ENCODE measurements around the gene GOLGA6A.

The GOLGA6A gene

DNA sequence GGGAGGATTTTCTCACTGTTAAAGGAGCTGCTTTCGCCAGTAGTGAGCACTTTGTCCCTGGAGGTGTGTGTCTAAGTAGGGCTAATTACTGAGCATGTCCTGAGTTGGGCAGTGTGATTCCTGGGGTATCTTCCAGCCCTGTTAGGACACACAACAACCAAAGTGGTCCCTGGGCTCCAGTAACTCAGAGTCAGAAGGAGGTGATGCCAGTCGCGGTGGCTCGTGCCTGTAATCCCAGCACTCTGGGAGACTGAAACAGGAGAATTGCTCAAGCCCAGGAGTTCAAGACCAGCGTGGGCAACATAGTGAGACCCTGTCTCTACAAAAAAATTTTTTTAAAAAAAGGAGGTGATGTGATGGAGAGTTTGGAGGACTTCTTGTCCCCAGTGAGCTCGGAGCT is 50.3 kb downstream of the GOLGA6A start:
- Histone ChIP-seq H3K36me3 (ENCODE audit: insufficient read depth, low read length) (peaks cover 83% of the 10 kb centered on the region; the same call in 1 of the 2 replicates), H3K4me2 (ENCODE audit: low read depth, low read length, poor library complexity, severe bottlenecking) (no peak overlapping the region)

DNA sequence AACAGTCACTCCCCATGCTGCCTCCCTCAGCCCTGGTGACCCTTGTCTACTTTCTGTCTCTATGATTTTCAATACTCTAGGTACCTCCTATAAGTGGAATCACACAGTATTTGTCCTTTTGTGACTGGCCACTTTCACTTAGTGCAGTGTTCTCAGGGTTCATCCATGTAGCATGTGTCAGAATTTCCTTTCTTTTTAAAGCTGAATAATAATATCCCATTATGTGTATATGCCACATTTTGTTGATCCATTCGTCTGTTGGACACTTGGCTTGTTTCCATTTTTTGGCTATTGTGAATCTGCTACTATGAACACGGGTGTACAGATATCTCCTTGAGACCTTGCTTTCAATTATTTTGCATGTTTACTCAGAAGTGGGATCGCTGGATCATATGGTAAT is 53.7 kb downstream of the GOLGA6A start:
- Histone ChIP-seq H3K4me3 (ENCODE audit: low read length, poor library complexity, severe bottlenecking) (no peak overlapping the region), H3K9me3 (ENCODE audit: insufficient read depth, low read depth, low read length) (no peaks in the 10 kb centered on the region), H3K79me2 (ENCODE audit: insufficient read depth, low read length) (no peaks in the 10 kb centered on the region), H3K27me3 (ENCODE audit: insufficient read depth, low read length, poor library complexity, severe bottlenecking) (no peaks in the 10 kb centered on the region), H3K9ac (ENCODE audit: low read depth, low read length, poor library complexity, severe bottlenecking) (no peak overlapping the region), H4K20me1 (ENCODE audit: insufficient read depth, low read length, poor library complexity, severe bottlenecking) (no peaks in the 10 kb centered on the region), H3F3A (ENCODE audit: low read depth) (no peaks in the 10 kb centered on the region), H3K4me2 (ENCODE audit: low read depth, low read length, poor library complexity, severe bottlenecking) (no peak overlapping the region), H2AFZ (ENCODE audit: low read length) (no peak overlapping the region), H3K4me1 (ENCODE audit: insufficient read depth, low read length, poor library complexity, severe bottlenecking) (peaks cover 10% of the 10 kb centered on the region), H3K9me2 (replicated peaks; ENCODE audit: low read depth, low read length) (no peaks in the 10 kb centered on the region), H3K36me3 (ENCODE audit: insufficient read depth, low read length) (peaks cover 84% of the 10 kb centered on the region; the same call in 1 of the 2 replicates)
- TF ChIP-seq EZH2phosphoT487 (IDR thresholded peaks at IDR 0.05; ENCODE audit: borderline replicate concordance) (no peak), CTCF (conservative IDR thresholded peaks at IDR 0.05; ENCODE audit: low read length) (no peak)

More for the DNA sequence above, 50.3 kb downstream of the GOLGA6A start:
- no peaks in the 10 kb centered on the region for H3K9me3 ChIP-seq (ENCODE audit: insufficient read depth, low read depth, low read length)
- H4K20me1 ChIP-seq (ENCODE audit: insufficient read depth, low read length, poor library complexity, severe bottlenecking), result no peaks in the 10 kb centered on the region
- no peaks in the 10 kb centered on the region for H3F3A ChIP-seq (ENCODE audit: low read depth)
- peaks cover 10% of the 10 kb centered on the region for H3K4me1 ChIP-seq (ENCODE audit: insufficient read depth, low read length, poor library complexity, severe bottlenecking)
- TF ChIP-seq EZH2phosphoT487 (IDR thresholded peaks at IDR 0.05; ENCODE audit: borderline replicate concordance), result no peak
- no peak for TF ChIP-seq CTCF (conservative IDR thresholded peaks at IDR 0.05; ENCODE audit: low read length)
- H3K9me2 ChIP-seq (replicated peaks; ENCODE audit: low read depth, low read length), result no peaks in the 10 kb centered on the region
- H3K79me2 ChIP-seq (ENCODE audit: insufficient read depth, low read length), result no peaks in the 10 kb centered on the region
- H3K4me3 ChIP-seq (ENCODE audit: low read length, poor library complexity, severe bottlenecking), result no peak overlapping the region
- H3K27me3 ChIP-seq (ENCODE audit: insufficient read depth, low read length, poor library complexity, severe bottlenecking), result no peaks in the 10 kb centered on the region
- H2AFZ ChIP-seq (ENCODE audit: low read length), result no peak overlapping the region
- no peak overlapping the region for H3K9ac ChIP-seq (ENCODE audit: low read depth, low read length, poor library complexity, severe bottlenecking)

- Histone ChIP-seq H3K79me2 (ENCODE audit: insufficient read depth, low read length) (peaks cover 2% of the 10 kb centered on the region; the same call in 1 of the 2 replicates), H3K4me3 (ENCODE audit: low read length, poor library complexity, severe bottlenecking) (no peak overlapping the region), H2AFZ (ENCODE audit: low read length) (no peak overlapping the region), H4K20me1 (ENCODE audit: insufficient read depth, low read length, poor library complexity, severe bottlenecking) (no peaks in the 10 kb centered on the region), H3K27me3 (ENCODE audit: insufficient read depth, low read length, poor library complexity, severe bottlenecking) (no peaks in the 10 kb centered on the region), H3K4me2 (ENCODE audit: low read depth, low read length, poor library complexity, severe bottlenecking) (no peak overlapping the region), H3F3A (ENCODE audit: low read depth) (no peaks in the 10 kb centered on the region), H3K9me3 (ENCODE audit: insufficient read depth, low read depth, low read length) (no peaks in the 10 kb centered on the region), H3K9ac (ENCODE audit: low read depth, low read length, poor library complexity, severe bottlenecking) (no peak overlapping the region), H3K36me3 (ENCODE audit: insufficient read depth, low read length) (peaks cover 84% of the 10 kb centered on the region; the same call in 1 of the 2 replicates), H3K9me2 (replicated peaks; ENCODE audit: low read depth, low read length) (no peaks in the 10 kb centered on the region), H3K4me1 (ENCODE audit: insufficient read depth, low read length, poor library complexity, severe bottlenecking) (peaks cover 6% of the 10 kb centered on the region)
- no peak for TF ChIP-seq EZH2phosphoT487 (IDR thresholded peaks at IDR 0.05; ENCODE audit: borderline replicate concordance)
- no peak for TF ChIP-seq CTCF (conservative IDR thresholded peaks at IDR 0.05; ENCODE audit: low read length)
Observed at GRCh38 chr15:74027688-74028087, 54.7 kb downstream of the GOLGA6A start.

All from Loucy (cell line).